GM21367 (cell line): ENCODE results near the gene TM4SF1.

Source experiments
- ATAC-seq: cut with Tn5 transposase; IDR thresholded peaks from one replicate; pipeline ENCODE4 v1.9.1; 2021; ENCODE audit not compliant: unreplicated experiment

Gene TM4SF1

DNA sequence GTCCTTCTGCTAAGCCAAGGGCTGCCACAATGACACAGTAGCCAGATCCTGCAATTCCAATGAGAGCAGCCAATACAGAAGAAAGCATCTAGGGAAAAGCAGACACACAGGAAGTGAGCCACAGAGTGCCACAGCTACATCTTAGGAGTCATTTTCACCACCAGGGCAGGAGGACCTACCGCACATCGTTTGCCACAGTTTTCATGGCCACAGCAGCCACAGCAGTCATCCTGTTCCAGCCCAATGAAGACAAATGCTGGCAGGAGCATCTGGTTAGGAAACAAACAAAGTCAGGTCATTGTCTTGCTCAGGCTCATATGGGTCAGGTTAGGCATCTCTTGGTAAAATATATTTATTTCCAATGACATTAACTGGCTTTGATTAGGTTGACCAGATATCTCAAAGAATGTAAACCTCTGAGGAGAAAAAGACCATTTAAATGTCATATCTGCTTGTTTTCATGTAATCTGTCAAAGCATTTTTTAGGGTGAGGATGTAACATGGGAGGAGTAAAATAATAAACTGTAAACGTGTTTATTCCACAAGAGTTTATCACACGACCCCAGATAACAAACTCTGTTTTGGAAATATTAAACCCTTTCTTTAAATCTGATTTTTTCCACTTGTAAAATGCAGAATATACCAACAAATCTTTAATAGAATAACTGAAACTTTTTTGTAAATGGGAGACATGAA is 1.8 kb downstream of the TM4SF1 start:
- no peak for ATAC-seq

DNA sequence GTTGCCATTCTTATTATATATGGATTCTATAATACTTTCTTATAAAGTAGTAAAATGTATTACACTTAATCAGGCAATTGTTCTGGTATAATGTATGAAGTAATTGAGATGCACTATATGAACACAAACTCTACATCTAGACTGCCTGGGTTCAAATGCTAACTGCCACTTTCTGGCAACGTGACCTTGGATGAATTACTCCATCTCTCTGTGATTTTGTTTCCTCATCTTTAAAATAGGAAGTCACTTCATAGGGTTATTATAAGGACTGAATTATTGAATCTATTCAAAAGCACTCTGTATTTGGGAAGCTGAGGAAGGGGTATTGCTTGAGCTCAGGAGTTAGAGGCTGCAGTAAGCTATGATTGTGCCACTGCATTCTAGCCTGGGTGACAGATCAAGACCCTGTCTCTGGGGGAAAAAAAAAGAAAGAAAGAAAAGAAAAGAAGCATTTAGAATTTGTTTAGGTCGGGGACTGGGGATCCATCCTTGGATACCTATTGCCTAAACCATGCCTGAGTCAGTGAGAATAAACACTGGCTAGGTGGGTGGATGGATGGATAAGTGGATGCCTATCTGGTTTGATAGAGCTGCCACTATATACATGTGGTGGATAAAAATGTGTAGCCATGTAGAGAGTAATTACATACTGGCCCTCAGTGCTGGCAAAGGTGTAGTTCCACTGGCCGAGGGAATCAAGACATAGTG is 2.5 kb downstream of the TM4SF1 start:
- ATAC-seq = no peak

DNA sequence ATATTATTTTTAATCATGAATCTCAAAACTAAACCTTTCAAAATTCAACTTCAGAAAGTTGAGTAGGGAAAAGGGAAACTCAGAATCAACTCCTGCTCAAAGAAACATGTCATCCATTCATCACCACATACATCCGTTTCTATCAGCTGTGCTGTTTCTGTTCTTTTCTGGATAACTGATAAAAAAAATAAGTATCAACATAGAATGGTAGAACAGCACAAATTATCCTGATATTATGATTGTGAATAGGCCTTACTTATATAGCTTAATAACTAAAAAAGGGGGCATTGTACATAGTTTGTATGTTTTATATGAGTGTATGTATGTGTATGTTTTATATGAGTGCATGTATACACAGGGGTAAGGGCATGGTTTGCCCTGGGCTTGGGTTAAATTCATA is 3.1 kb downstream of the TM4SF1 start:
- ATAC-seq = no peak

DNA sequence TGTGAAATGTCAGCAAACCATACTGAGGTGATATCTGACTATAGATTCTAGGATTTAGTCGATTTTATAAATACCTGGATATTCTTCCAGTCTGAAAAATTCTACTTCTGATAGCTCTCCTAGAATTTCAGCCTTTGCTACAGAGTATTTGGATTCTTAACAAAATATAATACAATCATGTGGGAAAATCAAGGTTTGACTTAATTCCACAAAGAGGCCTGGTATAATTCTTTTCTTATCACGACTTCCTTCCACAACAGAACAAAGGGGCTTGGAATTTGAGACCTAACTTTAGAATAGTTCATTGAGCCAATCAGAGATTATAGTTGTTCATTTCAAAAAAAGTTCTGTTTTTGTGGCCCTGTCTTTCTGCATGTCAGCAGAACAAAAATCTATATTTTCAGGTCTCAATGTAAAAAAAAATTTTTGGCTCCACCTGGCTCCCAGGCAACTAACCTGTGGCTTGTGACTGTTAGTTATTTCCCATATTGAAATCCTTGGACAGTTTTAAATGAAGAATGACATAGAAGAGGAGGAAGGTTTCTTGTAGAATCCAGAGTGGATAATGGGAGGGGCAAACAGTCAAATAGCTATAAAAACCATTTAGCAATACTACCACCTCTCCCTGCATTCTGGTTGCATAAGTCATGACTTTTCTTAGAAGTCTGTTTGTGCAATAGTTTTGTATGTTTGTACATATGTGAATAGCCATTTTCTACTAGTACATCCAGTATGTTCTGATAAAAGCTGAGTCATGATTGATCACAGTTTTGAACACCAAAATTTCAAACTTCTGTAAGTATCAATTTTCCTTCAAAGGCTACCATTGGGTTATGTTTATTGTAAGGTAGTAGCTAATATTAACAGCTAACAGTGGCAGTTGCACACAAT is 4.0 kb downstream of the TM4SF1 start:
- no peak for ATAC-seq

DNA sequence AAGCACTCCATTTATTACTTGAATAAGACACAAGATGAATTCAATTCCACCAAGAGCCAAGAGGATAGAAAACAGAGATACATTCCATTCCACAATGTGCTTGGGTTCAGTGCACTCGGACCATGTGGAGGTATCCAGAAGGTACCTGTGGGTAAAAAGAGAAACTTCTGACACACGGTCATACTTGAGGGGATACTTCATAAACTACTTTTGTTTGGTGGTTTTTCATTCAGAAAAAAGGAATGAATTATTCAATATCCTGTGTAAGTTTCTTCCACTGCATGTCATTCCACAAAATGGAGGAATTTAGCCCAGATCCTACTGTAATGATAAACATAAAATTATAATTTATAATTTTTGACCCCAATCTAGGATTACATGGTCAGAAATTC is 5.7 kb downstream of the TM4SF1 start:
- no peak for ATAC-seq

DNA sequence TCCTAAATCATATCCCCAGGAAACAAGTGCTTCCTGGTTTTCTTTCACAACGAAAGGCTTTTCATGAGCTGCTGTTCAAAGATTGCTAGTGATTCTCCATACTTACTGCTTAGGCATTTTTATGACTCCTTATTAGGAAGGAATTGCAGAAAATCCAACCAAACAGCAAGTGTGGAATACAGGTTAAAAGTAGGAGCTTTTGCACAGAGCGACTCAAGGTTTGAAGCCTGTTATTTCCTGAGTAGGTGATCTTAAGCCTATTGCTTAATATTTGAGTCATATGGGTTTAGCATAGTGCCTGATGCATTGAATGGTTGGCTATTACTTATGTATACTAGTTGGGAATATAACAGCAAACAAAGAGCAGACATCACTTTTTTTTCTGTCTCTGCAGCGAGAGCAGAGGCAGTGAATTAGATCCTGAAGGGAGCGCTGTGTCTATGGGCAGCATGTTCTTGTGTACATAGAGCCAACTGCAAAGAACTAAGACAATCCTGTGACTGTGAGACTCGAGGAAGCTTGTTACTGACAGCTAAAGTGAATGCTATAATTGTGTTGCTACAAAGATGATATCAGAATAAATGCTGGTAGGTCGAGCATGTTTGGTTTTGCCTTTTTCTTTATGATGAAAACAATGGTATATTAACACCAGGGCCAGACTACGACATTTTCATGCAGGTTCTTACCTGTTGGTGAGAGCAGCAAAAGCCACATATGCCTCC is 6.3 kb downstream of the TM4SF1 start:
- ATAC-seq = no peak

DNA sequence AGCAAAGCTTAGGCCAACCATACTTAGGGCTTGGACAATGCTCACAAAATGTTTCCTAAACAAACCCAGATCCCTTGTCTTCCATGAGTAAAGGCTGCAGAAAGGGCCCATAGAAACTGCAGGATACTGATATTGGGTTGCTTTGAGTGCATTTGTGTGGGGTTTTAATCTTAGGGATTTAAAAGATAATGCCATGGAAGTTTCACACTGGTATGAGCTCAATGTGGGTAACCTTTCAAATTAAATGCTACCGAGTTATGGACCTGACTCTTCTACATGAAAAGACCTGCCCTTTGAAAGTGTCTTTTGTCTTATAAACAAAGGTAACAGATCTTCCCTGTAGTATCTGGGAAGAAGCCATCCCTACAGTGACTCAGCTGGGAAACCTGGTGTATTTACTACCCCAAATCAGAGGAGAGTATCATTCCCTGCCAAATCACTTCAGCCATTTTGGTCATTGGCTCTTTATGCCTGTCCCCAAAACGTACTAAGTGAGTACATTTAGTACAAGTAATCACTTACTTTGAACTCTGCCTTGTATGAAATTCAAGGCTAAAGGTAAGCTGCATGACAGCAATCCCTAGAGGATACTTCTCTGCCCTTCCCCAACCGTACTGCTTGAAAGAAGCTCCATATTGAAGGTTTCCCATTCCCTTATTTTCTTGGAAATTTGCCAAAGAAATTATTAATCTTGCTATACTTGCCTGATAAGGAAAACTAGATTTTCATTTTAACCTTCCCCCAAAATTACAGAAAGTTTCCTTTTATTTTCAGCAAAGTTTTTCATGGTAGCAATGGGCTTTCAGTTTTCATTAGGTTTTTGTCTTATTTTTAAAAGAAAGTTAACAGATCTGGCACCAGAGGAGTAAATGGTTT is 7.2 kb downstream of the TM4SF1 start:
- ATAC-seq = no peak

DNA sequence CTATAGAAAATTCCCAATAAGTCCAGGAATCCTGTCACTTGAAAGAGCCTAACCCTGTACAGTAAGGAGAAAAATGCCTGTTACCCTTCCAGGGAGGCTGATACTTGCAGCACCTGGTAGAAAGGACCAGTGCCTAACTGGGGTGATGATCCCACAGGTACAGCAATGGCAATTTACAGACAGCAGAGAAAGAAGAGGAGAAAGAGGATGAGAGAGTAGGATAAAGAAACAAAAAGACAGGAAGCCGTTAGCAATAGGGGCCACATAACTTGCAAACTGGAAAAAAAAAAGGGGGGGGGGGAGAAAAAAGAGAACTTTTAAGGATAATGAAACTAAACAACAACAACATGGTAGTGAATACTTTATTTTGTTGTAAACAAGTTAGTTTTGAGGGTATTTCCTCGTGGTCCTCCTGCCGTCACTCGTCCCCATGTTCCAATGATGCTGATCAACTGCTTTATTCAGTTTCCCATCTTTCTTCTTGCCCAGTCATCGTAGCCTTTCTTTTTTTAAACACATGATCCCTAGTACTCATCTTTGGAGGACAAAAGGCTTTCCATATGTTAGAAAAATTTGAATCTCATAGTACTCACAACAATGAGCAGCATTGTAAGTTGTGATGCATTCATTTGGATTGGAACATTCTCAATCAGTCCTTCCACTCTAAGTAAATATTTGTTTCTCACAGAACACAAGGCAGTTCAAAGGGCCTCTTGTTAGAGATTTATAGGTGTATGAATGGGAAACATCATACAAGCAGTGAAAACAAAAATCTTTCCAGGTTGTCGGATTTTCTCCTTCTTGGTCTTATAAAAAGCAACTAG is 8.6 kb downstream of the TM4SF1 start:
- ATAC-seq = no peak

DNA sequence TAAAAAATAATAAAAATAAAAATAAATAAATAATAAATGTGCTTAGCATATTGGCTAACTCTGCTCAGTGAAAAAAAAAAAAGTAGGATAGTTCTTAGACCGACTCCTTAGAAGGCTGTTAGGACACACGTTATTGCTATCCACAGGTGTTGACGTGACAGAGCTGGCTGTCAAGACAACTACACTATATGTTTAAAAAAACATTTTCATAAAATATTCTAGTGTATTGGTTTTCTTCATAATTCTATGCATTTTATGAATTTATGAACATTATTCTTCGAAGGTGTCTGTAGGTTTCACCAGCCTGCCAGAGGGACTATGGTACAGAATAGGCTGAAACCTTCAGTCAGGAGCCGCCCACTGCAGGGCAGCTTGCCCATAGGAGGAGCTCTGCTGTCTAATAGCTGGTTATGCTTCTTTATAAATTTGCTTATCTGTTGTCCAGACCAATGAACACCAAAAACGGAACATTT is 9.2 kb downstream of the TM4SF1 start:
- ATAC-seq = no peak

DNA sequence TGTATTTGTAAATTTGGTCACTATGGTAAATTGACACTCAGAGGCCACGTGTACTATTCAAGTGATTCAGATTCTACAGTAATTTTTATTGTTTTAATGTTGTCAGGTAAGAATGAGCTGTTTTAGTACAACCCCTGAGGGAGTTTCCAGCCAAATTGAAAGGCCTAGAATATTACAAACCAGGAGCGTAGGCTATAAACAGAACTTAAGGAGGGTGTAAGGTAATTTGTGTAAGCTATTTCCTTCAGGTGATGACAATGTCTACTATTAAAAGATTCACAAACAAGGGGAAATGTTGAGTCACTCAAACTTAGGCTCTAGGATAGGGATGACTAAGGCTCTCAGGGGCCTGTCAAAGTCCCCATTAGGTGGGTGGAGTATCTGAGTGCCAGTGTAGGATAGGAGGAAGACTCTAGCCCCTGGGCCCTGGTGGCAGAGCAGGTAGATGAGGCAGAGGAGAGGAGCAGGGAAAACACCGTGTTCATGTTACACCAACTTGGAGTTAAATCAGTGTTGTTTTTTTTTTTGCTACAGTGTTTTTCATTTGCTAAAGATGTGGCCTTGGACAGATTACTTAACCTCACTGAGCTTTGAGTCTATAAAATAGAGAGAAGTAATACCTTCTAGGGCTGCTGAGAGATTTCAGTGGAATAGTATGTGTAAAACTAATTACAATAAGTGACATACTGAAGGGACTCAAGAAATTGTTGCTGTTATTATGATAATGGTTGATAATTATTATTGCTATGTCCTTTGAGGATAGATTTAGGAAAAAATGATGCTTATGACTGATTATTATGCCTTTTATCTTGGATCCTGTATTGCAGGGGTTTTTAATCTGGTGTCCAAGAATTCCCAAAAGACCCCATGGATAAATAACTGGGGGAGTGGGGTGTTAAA is 10.3 kb downstream of the TM4SF1 start:
- no peak for ATAC-seq

DNA sequence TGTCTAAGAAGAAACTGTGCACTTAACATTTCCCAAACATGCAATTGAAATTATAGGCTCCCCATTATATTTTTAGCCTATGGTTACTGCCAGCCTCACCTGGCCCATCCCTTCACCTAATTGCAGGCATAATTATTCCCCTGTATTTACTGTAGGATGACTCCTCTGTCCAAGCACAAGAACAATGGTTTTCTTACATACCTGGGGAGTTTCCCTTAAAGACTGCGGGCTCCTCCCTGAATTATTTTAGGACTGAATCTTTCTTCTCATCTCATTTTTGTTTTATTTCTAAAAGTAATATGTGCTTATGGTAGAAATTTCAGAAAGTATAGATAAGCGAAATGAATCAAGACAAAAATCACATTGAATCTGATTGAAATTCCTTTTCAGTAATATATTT is 11.4 kb downstream of the TM4SF1 start:
- no peak for ATAC-seq

DNA sequence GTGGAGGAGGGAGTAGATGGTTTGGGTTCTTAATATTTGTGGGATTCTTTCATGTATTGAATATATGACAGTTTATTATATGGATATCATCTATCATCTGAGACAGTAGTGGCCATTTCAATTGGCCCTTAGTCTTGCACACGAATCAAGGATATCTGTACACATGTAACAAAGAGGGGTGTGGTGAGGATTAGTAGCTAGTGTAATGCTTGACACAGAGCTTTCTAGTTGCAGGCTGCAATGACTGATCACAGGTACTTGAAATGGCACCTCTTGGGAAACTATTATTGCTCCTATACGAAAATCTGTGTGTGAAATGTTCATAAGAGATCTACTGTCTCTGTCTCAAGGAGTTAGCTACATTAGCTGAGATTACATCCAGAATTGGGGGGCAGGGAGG is 12.8 kb downstream of the TM4SF1 start:
- ATAC-seq = no peak

DNA sequence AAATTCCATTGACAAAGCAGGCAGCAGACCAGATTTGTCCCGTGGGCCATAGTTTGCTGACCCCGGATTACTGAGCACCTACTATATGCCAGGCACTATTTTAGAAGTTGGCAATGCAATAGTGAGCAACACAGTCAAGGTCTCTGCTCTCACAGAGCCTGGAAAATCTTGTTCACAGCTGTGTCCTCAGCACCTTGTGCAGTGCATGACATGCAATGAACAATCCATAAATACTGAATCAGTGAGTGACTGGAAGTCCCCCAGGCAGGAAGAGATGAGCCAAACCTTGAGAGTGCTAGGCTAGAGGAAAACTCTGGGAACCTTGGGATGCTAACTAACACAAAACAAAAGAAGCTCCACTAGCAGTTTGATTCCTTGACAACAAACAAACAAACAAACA is 14.4 kb downstream of the TM4SF1 start:
- no peak for ATAC-seq

DNA sequence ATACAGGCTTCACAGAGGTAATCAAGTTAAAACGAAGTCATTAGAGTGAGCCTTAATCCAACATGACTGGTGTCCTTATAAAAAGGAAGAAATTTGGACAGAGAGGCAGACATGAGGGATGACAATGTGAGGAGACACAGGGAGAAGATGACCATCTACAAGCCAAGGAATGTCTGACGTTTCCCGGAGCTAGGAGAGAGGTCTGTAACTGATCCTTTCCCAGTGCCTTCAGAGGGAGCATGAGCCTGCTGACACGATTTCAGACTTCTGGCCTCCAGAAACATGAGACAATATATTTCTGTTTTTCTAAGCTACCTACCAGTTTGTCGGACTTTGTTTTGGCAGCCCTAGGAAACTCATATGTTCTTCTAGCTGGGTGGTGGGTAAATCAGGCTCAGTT is 15.1 kb downstream of the TM4SF1 start:
- ATAC-seq = no peak

DNA sequence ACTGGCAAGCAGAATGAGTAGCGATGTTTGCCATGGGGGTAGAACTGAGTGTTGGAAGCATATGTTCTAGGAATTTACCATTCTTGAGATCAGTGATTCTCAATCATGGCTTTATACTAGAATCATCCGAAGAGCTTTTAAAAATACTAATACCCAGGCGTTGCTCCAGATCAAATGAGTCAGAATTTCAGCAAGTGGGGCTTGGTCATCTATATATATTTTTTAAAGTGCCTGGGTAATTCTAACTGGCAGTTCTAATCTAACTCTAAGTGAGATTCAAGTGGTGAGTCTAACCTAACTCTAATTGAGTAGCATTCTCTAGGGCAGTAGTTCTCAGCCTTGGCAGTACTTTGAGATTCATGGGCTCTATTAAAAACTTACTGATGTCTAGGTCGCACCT is 20.8 kb downstream of the TM4SF1 start:
- no peak for ATAC-seq

DNA sequence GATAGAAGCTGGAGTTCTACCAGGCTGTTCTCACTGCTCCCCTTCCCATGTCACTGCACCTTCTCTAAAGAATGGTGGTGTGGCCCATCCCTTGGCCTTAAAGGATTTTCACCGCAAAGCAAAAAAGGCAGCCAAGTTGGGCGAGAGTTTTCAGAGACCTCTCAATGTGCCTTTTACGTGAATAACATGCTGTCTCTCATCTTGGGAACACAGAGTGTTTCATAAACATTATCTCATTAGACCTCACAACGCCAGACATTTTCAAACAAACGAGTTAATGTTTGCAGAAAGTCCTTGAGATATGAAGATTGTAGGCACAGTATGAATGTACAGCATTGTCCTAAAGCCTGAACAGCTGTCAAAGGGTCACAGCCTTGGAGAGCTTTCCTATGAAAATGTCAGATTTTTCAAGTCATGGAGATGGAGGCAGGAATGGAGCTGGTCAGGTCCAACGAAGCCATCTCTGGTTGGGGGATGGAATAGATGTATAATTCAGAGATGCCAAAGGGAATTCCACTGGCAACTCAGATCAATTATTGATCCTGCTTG is 21.3 kb downstream of the TM4SF1 start:
- ATAC-seq = no peak

DNA sequence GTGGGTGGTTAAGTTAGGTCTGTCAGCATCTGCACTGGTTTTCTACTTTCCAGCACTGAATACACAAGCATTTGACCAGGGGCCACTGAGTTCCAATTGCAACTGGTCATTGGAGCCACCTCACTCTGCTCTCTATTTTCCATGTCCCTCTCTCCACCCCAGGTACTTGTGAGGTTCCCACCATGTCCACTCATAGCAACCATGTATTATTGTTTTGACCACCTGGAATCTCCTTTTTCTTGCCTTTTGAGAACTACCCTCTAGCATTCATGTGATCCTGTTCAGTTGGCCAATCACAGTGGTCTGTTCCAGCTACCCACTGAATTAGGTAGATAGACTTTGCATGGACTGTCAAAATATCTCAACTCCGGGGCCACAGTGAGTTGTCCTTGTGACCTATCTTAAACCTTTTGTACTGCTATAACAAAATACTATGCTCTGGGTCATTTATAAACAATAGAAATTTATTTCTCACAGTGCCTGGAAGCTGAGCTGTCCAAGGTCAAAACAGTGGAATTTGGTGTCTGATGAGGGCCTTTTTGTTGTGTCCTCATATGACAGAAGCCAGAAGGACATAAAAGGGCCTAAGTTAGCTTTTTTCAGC is 23.8 kb downstream of the TM4SF1 start:
- ATAC-seq = no peak

DNA sequence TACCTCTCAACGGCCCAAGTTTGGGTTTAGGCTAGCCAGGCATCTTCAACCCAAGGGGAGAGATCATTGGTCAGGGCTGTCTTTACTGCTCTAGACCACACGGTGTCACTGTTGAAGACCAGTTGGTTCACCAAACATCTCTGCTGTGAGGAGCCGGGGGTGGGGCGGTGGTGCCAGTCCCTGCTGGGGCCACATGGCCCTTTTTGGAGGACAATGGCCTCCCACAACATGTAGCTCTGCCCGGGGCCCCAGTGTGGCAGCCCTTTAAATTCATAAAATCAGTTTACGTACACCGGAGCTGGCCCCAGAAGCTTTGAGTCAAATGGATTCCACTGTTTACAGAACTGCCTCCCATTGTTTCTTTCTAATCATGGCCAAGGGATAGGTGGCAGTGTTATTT is 24.9 kb downstream of the TM4SF1 start:
- ATAC-seq = peak; percentile 95
